SK-N-SH treated with all-trans-retinoic acid at 6 μM for 48 hours (cell line): ENCODE measurements around the gene KCND2.

ENCODE experiments used
- ISL1 ChIP-seq: fragments of 250-450 bp; sonication (Bioruptor Pico); IDR thresholded peaks from 2 replicates; pipeline ENCODE4 v2.1.2; 2022; ENCODE audit warnings: mild to moderate bottlenecking, moderate library complexity
- PATZ1 ChIP-seq: fragments of 250-450 bp; sonication (Bioruptor Pico); IDR thresholded peaks from 2 replicates; pipeline ENCODE4 v1.8.0; 2020; ENCODE audit warnings: mild to moderate bottlenecking, moderate library complexity, borderline replicate concordance
- POU6F1 ChIP-seq: fragments of 250-450 bp; sonication (Bioruptor Pico); IDR thresholded peaks from 2 replicates; pipeline ENCODE4 v1.8.0; 2021; ENCODE audit warnings: low read depth, mild to moderate bottlenecking, moderate library complexity, borderline replicate concordance
- SNAI2 ChIP-seq: fragments of 250-450 bp; sonication (Bioruptor Pico); IDR thresholded peaks from 2 replicates; pipeline ENCODE4 v1.5.0; 2020; ENCODE audit warnings: mild to moderate bottlenecking, moderate library complexity
- ZC3H10 ChIP-seq: fragments of 250-450 bp; sonication (Bioruptor Pico); IDR thresholded peaks from 2 replicates; pipeline ENCODE4 v1.5.1; 2021; ENCODE audit warnings: mild to moderate bottlenecking, moderate library complexity
- ZNF565 ChIP-seq: fragments of 450-650 bp; formaldehyde crosslinking; conservative IDR thresholded peaks from 2 replicates; pipeline ENCODE4 v1.5.0; 2020; ENCODE audit warnings: low read depth, mild to moderate bottlenecking, moderate library complexity
- ZNF70 ChIP-seq: fragments of 450-650 bp; formaldehyde crosslinking; IDR thresholded peaks from 2 replicates; pipeline ENCODE4 v1.5.0; 2020; ENCODE audit warnings: mild to moderate bottlenecking, moderate library complexity

DNA sequence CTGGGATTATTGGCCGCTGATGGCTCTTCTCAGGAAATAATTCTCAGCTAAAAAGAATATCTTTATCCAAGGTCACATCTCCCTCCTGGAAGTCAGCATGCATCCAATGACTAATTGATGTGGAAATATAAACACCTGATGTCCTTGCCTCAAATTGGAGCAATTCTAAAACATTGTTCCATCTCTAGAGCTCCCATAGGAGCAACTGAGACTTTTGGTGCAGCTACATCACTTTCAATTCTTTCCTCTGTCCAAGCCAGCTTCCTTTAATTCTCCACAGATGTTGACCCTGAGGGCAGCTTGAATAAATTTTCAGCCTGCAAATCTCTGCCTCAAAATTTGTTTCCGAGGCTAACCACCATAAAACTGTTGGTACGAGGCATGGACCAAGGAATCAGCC, 43.9 kb upstream of the KCND2 start:
- TF ChIP-seq ZC3H10 (no peak), ISL1 (CRISPR knock-in tag) (no peak), ZNF565 (CRISPR knock-in tag) (no peak), PATZ1 (CRISPR knock-in tag) (no peak), POU6F1 (CRISPR knock-in tag) (no peak), ZNF70 (CRISPR knock-in tag) (no peak), SNAI2 (CRISPR knock-in tag) (no peak)
